Nephron (organoid): ENCODE data around the gene LUZP1.

Experiments
- H3K27ac Mint-ChIP-seq, 3 experiments: 2 replicates each; pipeline ENCODE4 v1.8.0; 2020; ENCODE audit warnings: mixed read lengths in 3 of 3, mild to moderate bottlenecking in 2 of 3, moderate library complexity in 1 of 3
- H3K27me3 Mint-ChIP-seq: 2 replicates; pipeline ENCODE4 v1.8.0; 2021; ENCODE audit warnings: low read depth, mild to moderate bottlenecking, moderate library complexity, mixed read lengths
- H3K36me3 Mint-ChIP-seq: 2 replicates; pipeline ENCODE4 v1.8.0; 2020; ENCODE audit warnings: low read depth, mixed read lengths
- H3K4me1 Mint-ChIP-seq: 2 replicates; pipeline ENCODE4 v1.8.0; 2020; ENCODE audit warnings: mixed read lengths
- H3K4me3 Mint-ChIP-seq, 3 experiments: 2 replicates each; pipeline ENCODE4 v1.8.0; 2020; ENCODE audit warnings: mild to moderate bottlenecking in 3 of 3, mixed read lengths in 3 of 3, moderate library complexity in 2 of 3
- H3K9me3 Mint-ChIP-seq: 2 replicates; pipeline ENCODE4 v1.8.0; 2020; ENCODE audit warnings: mixed read lengths
- TF ChIP-seq, protein P1 (sequence below), 3 experiments: fragments of 200-600 bp; sonication (generic); IDR thresholded peaks; one replicate each; pipeline ENCODE4 v1.5.0; 2021; ENCODE audit warnings: antibody characterized with exemption in 3 of 3; ENCODE audit not compliant: unreplicated experiment in 3 of 3

LUZP1 gene

GRCh38 chr1:23116216-23116836 is 52.3 kb downstream of the LUZP1 start:
- Mint-ChIP-seq H3K27ac (peak overlapping the region in 2 of 3 experiments; percentile 10 to 31), H3K4me1 (peaks cover 47% of the 10 kb centered on the region), H3K27me3 (no peaks in the 10 kb centered on the region), H3K36me3 (no peaks in the 10 kb centered on the region), H3K9me3 (no peaks in the 10 kb centered on the region), H3K4me3 (no peak overlapping the region)
- TF ChIP-seq, protein P1, sequence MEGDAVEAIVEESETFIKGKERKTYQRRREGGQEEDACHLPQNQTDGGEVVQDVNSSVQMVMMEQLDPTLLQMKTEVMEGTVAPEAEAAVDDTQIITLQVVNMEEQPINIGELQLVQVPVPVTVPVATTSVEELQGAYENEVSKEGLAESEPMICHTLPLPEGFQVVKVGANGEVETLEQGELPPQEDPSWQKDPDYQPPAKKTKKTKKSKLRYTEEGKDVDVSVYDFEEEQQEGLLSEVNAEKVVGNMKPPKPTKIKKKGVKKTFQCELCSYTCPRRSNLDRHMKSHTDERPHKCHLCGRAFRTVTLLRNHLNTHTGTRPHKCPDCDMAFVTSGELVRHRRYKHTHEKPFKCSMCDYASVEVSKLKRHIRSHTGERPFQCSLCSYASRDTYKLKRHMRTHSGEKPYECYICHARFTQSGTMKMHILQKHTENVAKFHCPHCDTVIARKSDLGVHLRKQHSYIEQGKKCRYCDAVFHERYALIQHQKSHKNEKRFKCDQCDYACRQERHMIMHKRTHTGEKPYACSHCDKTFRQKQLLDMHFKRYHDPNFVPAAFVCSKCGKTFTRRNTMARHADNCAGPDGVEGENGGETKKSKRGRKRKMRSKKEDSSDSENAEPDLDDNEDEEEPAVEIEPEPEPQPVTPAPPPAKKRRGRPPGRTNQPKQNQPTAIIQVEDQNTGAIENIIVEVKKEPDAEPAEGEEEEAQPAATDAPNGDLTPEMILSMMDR (IDR thresholded peaks at IDR 0.05; ENCODE audit: unreplicated experiment in 3 of 3) = no peak

GRCh38 chr1:23114424-23115079 is 54.1 kb downstream of the LUZP1 start:
- peaks cover 41% of the 10 kb centered on the region for H3K4me1 Mint-ChIP-seq
- H3K9me3 Mint-ChIP-seq = no peaks in the 10 kb centered on the region
- H3K27ac Mint-ChIP-seq = peak overlapping the region; percentile 17 to 51 (median 25)
- TF ChIP-seq, protein P1 (IDR thresholded peaks at IDR 0.05; ENCODE audit: unreplicated experiment in 3 of 3) = no peak
- no peak overlapping the region for H3K4me3 Mint-ChIP-seq
- H3K27me3 Mint-ChIP-seq = no peaks in the 10 kb centered on the region
- H3K36me3 Mint-ChIP-seq = no peaks in the 10 kb centered on the region

- no peaks in the 10 kb centered on the region for H3K9me3 Mint-ChIP-seq
- no peak overlapping the region for H3K4me3 Mint-ChIP-seq
- TF ChIP-seq, protein P1 (IDR thresholded peaks at IDR 0.05; ENCODE audit: unreplicated experiment in 3 of 3) = no peak
- peaks cover 38% of the 10 kb centered on the region for H3K4me1 Mint-ChIP-seq
- no peaks in the 10 kb centered on the region for H3K27me3 Mint-ChIP-seq
- H3K27ac Mint-ChIP-seq = peak overlapping the region; percentile 29 to 68 (median 48)
- peaks cover 16% of the 10 kb centered on the region for H3K36me3 Mint-ChIP-seq
These were observed 56.8 kb downstream of the LUZP1 start for GRCh38 chr1:23111600-23112535.

DNA sequence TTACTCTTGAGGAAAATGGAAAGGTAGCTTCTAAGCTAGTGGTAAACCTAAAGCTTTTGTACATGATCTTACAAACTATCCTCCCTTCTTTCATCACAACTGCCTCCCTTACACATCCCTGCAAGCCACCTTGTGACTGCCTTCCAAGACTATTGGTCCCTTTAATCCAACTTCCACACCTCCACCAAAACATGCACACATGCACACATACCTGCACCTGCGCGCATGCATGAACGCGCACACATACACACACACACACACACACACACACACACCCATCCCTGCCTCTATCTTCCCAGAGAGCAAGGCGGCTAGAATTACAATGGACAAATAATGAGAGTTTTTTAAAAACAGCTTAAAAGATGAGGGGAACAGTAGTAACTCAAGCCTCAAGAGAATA is 58.3 kb downstream of the LUZP1 start:
- H3K27me3 Mint-ChIP-seq = no peaks in the 10 kb centered on the region
- H3K27ac Mint-ChIP-seq = no peak overlapping the region
- H3K36me3 Mint-ChIP-seq = peaks cover 24% of the 10 kb centered on the region
- H3K9me3 Mint-ChIP-seq = no peaks in the 10 kb centered on the region
- TF ChIP-seq, protein P1 (IDR thresholded peaks at IDR 0.05; ENCODE audit: unreplicated experiment in 3 of 3) = no peak
- H3K4me1 Mint-ChIP-seq = peaks cover 30% of the 10 kb centered on the region
- H3K4me3 Mint-ChIP-seq = no peak overlapping the region

DNA sequence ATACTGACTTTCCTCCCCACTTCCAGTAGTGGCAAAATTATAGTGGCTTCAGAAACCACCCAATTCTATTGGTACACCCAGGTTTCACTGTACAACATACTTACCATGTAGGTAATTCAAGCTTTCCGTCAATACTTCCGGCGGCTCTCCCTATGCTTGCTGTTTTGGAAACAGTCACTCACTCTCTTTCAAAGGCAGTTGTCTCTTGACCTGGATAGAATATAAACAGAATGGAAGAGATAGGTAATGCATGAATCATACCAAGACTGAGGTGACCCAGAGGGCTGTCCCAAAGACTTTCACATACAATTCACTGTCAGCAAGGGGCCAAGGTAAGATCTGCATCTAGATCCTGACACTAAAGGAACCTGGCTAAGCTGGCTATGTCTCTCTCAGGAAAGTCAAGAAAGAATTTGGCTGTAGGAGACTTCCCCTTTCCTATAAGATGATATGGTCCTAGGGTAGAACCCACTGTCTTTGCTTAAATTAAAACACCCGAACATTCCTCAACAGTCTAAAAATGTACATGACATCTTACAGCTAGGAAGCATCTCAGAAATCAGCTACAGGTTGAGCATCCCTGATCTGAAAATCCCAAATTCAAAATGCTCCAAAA is 59.6 kb downstream of the LUZP1 start:
- Mint-ChIP-seq H3K4me3 (no peak overlapping the region), H3K36me3 (peaks cover 28% of the 10 kb centered on the region), H3K4me1 (peaks cover 17% of the 10 kb centered on the region), H3K27ac (no peak overlapping the region), H3K9me3 (no peaks in the 10 kb centered on the region), H3K27me3 (no peaks in the 10 kb centered on the region)
- TF ChIP-seq, protein P1 (IDR thresholded peaks at IDR 0.05; ENCODE audit: unreplicated experiment in 3 of 3) = no peak
